ENCODE measurements around the gene STK24. TPM values are rescaled to one million over a fixed set of nuclear protein-coding genes. Genes with fewer than 3 reads are reported as not detected.

The STK24 gene
- total and polyA plus RNA-seq, 2 of the 8 experiments (the other 6 are each of a cell fraction or from before 2014, with no cell fraction given), result 62.8 to 143 TPM

DNA sequence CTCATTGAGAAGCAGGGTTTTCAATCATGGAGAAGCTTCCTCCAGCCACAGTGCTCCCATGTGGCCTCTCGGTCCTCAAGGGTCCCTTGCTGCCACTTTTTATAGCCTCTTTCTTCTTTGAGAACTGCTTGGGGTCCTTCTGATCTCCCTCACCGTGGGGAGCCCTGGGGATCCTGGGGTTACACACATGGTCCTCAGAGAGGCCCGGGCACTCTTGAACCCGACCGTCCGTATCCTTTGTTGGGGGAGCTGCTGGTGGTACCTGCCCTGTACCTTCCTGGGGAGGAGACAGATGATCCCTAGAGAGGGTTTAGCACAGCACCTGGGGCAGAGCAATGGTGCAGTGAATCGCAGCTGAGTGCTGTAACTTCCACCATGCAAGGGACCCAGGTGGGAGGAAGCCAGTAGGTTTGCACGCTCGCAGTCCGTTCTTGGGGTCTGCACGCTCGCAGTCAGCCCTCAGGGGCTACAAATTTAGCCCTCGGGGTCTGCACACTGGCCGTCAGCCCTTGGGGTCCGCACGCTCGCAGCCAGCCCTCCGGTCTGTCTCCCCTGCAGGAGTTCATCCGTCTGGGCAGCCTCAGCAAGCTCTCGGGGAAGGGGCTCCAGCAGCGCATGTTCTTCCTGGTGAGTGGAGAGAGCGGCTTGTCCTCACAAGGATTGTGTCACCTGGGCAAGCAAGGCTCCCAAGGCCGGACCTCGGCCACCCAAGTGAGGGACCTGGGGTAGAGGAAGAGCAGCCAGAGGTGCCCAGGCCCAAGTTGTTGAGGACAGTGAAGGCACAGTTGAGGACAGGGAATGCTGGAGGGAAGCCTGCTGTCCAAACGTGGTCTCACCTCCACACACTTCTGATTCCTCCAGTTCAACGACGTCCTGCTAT is 138.4 kb downstream of the STK24 start:
- Histone ChIP-seq H2AK5ac (ENCODE audit: low read depth, low read length) (no peak overlapping the region), H3K4me2 (ENCODE audit: insufficient read depth in 1 of 2, low read depth in 2 of 2, low read length in 2 of 2) (no peak overlapping the region), H2BK15ac (ENCODE audit: low read length) (no peak overlapping the region), H3K4ac (replicated peaks; ENCODE audit: insufficient read length, low read depth, low read length) (no peak overlapping the region), H3K4me1 (replicated peaks in 1 of 4; ENCODE audit: control insufficient read depth in 3 of 4, insufficient read depth in 4 of 4, low read length in 3 of 4) (no peaks in the 10 kb centered on the region), H3K79me1 (ENCODE audit: low read depth, low read length) (no peaks in the 10 kb centered on the region), H3K18ac (ENCODE audit: extremely low read depth, low read length) (no peak overlapping the region), H3K27me3 (replicated peaks in 1 of 4; ENCODE audit: control insufficient read depth in 3 of 4, extremely low read depth in 1 of 4, insufficient read depth in 3 of 4, low read length in 3 of 4) (no peaks in the 10 kb centered on the region), H4K91ac (replicated peaks; ENCODE audit: insufficient read length, low read length) (no peak overlapping the region), H3K23ac (ENCODE audit: insufficient read length) (no peak overlapping the region), H2AFZ (ENCODE audit: low read length) (no peak overlapping the region), H4K20me1 (replicated peaks in 1 of 2; ENCODE audit: control insufficient read depth in 1 of 2, insufficient read depth in 2 of 2, low read length in 2 of 2) (peaks cover 2 to 3% of the 10 kb centered on the region in 2 experiments), H3K79me2 (ENCODE audit: control insufficient read depth in 1 of 2, insufficient read depth in 2 of 2, low read length in 2 of 2) (no peaks in the 10 kb centered on the region), H3K4me3 (ENCODE audit: extremely low read depth in 1 of 4, insufficient read depth in 2 of 4, low read depth in 3 of 4, low read length in 4 of 4) (no peak overlapping the region), H3K9me3 (ENCODE audit: insufficient read depth in 2 of 2, low read depth in 1 of 2, low read length in 1 of 2) (no peaks in the 10 kb centered on the region), H2BK20ac (ENCODE audit: low read length) (no peak overlapping the region), H3K27ac (ENCODE audit: low read depth, low read length) (no peak overlapping the region), H3K56ac (replicated peaks; ENCODE audit: insufficient read length, low read depth, low read length) (no peak overlapping the region), H3K9ac (replicated peaks in 1 of 4; ENCODE audit: extremely low read depth in 1 of 4, low read depth in 3 of 4, low read length in 3 of 4) (no peak overlapping the region), H3K14ac (ENCODE audit: insufficient read length) (no peak overlapping the region), H3K36me3 (ENCODE audit: control insufficient read depth in 2 of 4, insufficient read depth in 4 of 4, low read length in 3 of 4) (peaks cover 0 to 6% (median 2%) of the 10 kb centered on the region in 4 experiments; a peak in 4 of 8 replicates), H2BK120ac (replicated peaks; ENCODE audit: low read depth, low read length) (no peak overlapping the region), H4K5ac (ENCODE audit: insufficient read length, low read depth, low read length) (no peak overlapping the region), H4K8ac (ENCODE audit: extremely low read depth, insufficient read depth, low read length) (no peak overlapping the region), H2BK5ac (ENCODE audit: low read depth, low read length) (no peak overlapping the region), H3K23me2 (ENCODE audit: low read depth, low read length) (no peaks in the 10 kb centered on the region), H2BK12ac (ENCODE audit: low read depth, low read length) (no peak overlapping the region)
- POLR2A ChIA-PET (ENCODE audit: partially characterized antibody), result no interaction called here
- CTCF ChIA-PET (ENCODE audit: partially characterized antibody), result interaction anchor here (0.7 to 6.4 kb wide), 7 partner anchors 8 to 405 kb away, joined by 3 to 53 read pairs (median 4); no protein-coding TSS in a partner anchor
- DNase-seq (ENCODE audit: low read depth in 1 of 2, low spot score in 2 of 2), result no peak
- WGBS, 2 experiments (ENCODE audit: extremely low coverage in 1 of 2, insufficient coverage in 1 of 2, insufficient read length in 1 of 2, insufficient replicate concordance in 2 of 2, low coverage in 1 of 2, low lambda C conversion rate in 2 of 2, missing lambda C conversion rate in 1 of 2), result 93% methylated on average over 25 of the region's 27 CpGs; no CpG with 5 or more reads in 1 of the 2 experiments
- FAIRE-seq, result no peak
- TF ChIP-seq SP1 (IDR thresholded peaks at IDR 0.05; ENCODE audit: low read depth, low read length) (no peak), RBBP5 (IDR thresholded peaks at IDR 0.05; ENCODE audit: borderline replicate concordance, low read depth, low read length) (no peak), HDAC6 (IDR thresholded peaks at IDR 0.05; ENCODE audit: low read depth, low read length) (no peak), SUZ12 (IDR thresholded peaks at IDR 0.05; ENCODE audit: low read length) (no peak), RXRA (IDR thresholded peaks at IDR 0.05; ENCODE audit: insufficient read depth, low read depth, low read length) (no peak), TAF7 (optimal IDR thresholded peaks at IDR 0.05; ENCODE audit: borderline replicate concordance, low read depth, low read length) (no peak), SP2 (IDR thresholded peaks at IDR 0.05; ENCODE audit: low read length) (no peak)
- TF ChIP-seq, protein P1, sequence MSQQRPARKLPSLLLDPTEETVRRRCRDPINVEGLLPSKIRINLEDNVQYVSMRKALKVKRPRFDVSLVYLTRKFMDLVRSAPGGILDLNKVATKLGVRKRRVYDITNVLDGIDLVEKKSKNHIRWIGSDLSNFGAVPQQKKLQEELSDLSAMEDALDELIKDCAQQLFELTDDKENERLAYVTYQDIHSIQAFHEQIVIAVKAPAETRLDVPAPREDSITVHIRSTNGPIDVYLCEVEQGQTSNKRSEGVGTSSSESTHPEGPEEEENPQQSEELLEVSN (IDR thresholded peaks at IDR 0.05), result no peak
- TF ChIP-seq, protein P2, sequence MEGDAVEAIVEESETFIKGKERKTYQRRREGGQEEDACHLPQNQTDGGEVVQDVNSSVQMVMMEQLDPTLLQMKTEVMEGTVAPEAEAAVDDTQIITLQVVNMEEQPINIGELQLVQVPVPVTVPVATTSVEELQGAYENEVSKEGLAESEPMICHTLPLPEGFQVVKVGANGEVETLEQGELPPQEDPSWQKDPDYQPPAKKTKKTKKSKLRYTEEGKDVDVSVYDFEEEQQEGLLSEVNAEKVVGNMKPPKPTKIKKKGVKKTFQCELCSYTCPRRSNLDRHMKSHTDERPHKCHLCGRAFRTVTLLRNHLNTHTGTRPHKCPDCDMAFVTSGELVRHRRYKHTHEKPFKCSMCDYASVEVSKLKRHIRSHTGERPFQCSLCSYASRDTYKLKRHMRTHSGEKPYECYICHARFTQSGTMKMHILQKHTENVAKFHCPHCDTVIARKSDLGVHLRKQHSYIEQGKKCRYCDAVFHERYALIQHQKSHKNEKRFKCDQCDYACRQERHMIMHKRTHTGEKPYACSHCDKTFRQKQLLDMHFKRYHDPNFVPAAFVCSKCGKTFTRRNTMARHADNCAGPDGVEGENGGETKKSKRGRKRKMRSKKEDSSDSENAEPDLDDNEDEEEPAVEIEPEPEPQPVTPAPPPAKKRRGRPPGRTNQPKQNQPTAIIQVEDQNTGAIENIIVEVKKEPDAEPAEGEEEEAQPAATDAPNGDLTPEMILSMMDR (IDR thresholded peaks at IDR 0.05; ENCODE audit: control extremely low read depth in 1 of 3, insufficient read depth in 1 of 3, low read depth in 1 of 3, low read length in 3 of 3), result no peak
